ENCODE results near the gene MAPK8. TPM values are rescaled to one million over a fixed set of nuclear protein-coding genes. Genes with fewer than 3 reads are reported as not detected.

MAPK8 gene
- total and polyA plus RNA-seq, 9 of the 15 experiments (the other 6 are each of a cell fraction or from before 2014, with no cell fraction given) = 6.4 to 159 (median 71.0) TPM

- Histone ChIP-seq H3K4me3 (peak overlapping the region; percentile 16; the same call in 1 of the 2 replicates), H3K9me1 (ENCODE audit: control insufficient read depth, insufficient read depth, low read length) (no peaks in the 10 kb centered on the region), H3K36me3 (ENCODE audit: control insufficient read depth, insufficient read depth, low read length) (peaks cover 10% of the 10 kb centered on the region; the same call in 2 of the 3 replicates), H2AFZ (ENCODE audit: low read depth, low read length) (peak overlapping the region; percentile 98), H3K79me2 (ENCODE audit: control insufficient read depth, insufficient read depth, low read length) (peaks cover 41% of the 10 kb centered on the region), H3K4me1 (replicated peaks in 1 of 2; ENCODE audit: control insufficient read depth in 2 of 2, insufficient read depth in 2 of 2, low read length in 2 of 2) (peaks cover 9 to 19% of the 10 kb centered on the region in 2 experiments), H4K20me1 (replicated peaks; ENCODE audit: control insufficient read depth, insufficient read depth, low read length) (peaks cover 19% of the 10 kb centered on the region; the same call in 1 of the 2 replicates), H3K4me2 (ENCODE audit: insufficient read depth, low read length) (peak overlapping the region; percentile 75), H3K27me3 (ENCODE audit: control insufficient read depth in 2 of 2, insufficient read depth in 2 of 2, low read length in 2 of 2) (no peaks in the 10 kb centered on the region; a peak in 1 of 5 replicates), H3K27ac (ENCODE audit: extremely low read depth, low read depth, low read length) (peak overlapping the region; percentile 62), H3K9ac (ENCODE audit: insufficient read depth in 1 of 2, low read depth in 2 of 2, low read length in 2 of 2) (peak overlapping the region; percentile 3 to 42; a peak in 3 of 4 replicates), H3K9me3 (replicated peaks; ENCODE audit: control insufficient read depth, insufficient read depth, low read depth, low read length) (peaks cover 4% of the 10 kb centered on the region; the same call in 1 of the 2 replicates)
- in situ Hi-C loops (cut with MboI) (no loop called here), intact Hi-C loops (cut with micrococcal nuclease) (loop anchor here (2.0 to 5.0 kb wide), 3 partner anchors 49 to 201 kb away; no protein-coding TSS in a partner anchor)
- ATAC-seq (no peak), FAIRE-seq (no peak), DNase-seq (ENCODE audit: extremely low read depth in 1 of 4, low spot score in 3 of 4) (no peak)
- POLR2A ChIA-PET = interaction anchor here (0.6 kb wide), 1 partner anchor 198 kb away, joined by 4 read pairs; no protein-coding TSS in a partner anchor
- no TSS peak for BruUV-seq (replicated peaks)
- CTCF ChIA-PET (ENCODE audit: low intra/inter-chr PET ratio) = no interaction called here
- WGBS (ENCODE audit: insufficient coverage, low coverage, missing lambda C conversion rate) = 74% methylated on average over 9 of the region's 9 CpGs
- 0 out of 2 replicates have a peak, but pooled peaks have one; percentile 19 for TF ChIP-seq MBD2 (IDR thresholded peaks at IDR 0.05; ENCODE audit: borderline replicate concordance, low read depth)
- TF ChIP-seq NR4A1 (CRISPR knock-in tag; IDR thresholded peaks at IDR 0.05) = no peak
- TF ChIP-seq NR4A1 (tag; IDR thresholded peaks at IDR 0.05) = 0 out of 2 replicates have a peak, but pooled peaks have one; percentile 22
- TF ChIP-seq HNRNPUL1 (IDR thresholded peaks at IDR 0.05; ENCODE audit: low read length) = no peak
- TF ChIP-seq MBD1 (CRISPR knock-in tag; IDR thresholded peaks at IDR 0.05) = peak; percentile 78; the same call in 1 of the 2 replicates
- no peak for TF ChIP-seq ZNF778 (CRISPR knock-in tag; IDR thresholded peaks at IDR 0.05)
- peak; percentile 61; the same call in 1 of the 2 replicates for TF ChIP-seq ZNF175 (CRISPR knock-in tag; IDR thresholded peaks at IDR 0.05; ENCODE audit: low read depth)
- TF ChIP-seq PTTG1 (tag; IDR thresholded peaks at IDR 0.05; ENCODE audit: low read depth) = no peak
- peak; percentile 71 for TF ChIP-seq ZEB2 (IDR thresholded peaks at IDR 0.05)
- 0 out of 2 replicates have a peak, but pooled peaks have one; percentile 41 for TF ChIP-seq NBN (IDR thresholded peaks at IDR 0.05; ENCODE audit: low read depth)
- no peak for TF ChIP-seq ZNF561 (CRISPR knock-in tag; conservative IDR thresholded peaks at IDR 0.05)
- 0 out of 4 replicates have a peak, but pooled peaks of 1 of the 2 experiments have one; percentile 34 for TF ChIP-seq ARNT (IDR thresholded peaks at IDR 0.05)
- TF ChIP-seq SOX6 (IDR thresholded peaks at IDR 0.05) = no peak
- no peak for TF ChIP-seq AFF4 (CRISPR knock-in tag; IDR thresholded peaks at IDR 0.05)
- 0 out of 2 replicates have a peak, but pooled peaks have one; percentile 28 for TF ChIP-seq ELF1 (tag; IDR thresholded peaks at IDR 0.05)
- 0 out of 2 replicates have a peak, but pooled peaks have one; percentile 29 for TF ChIP-seq ZNF3 (CRISPR knock-in tag; IDR thresholded peaks at IDR 0.05)
Measured at GRCh38 chr10:48305905-48306264, 592 bp upstream of the MAPK8 start.

All from K562 (cell line).